Measurements from ENCODE around the gene KNDC1. TPM values are rescaled to one million over a fixed set of nuclear protein-coding genes. Genes with fewer than 3 reads are reported as not detected.

Gene KNDC1
- total RNA-seq, 1 donor = 5.6 TPM

GRCh38 chr10:133114726-133115452, 45.1 kb upstream of the KNDC1 start:
- no peak for TF ChIP-seq CTCF (IDR thresholded peaks at IDR 0.05; ENCODE audit: insufficient read depth, low read depth, low read length)
- H3K4me3 ChIP-seq (ENCODE audit: low read depth, low read length) = no peak overlapping the region
- no peak for DNase-seq (ENCODE audit: low read depth)

GRCh38 chr10:133115453-133115842, 44.6 kb upstream of the KNDC1 start:
- no peak for TF ChIP-seq CTCF (IDR thresholded peaks at IDR 0.05; ENCODE audit: insufficient read depth, low read depth, low read length)
- no peak for DNase-seq (ENCODE audit: low read depth)
- H3K4me3 ChIP-seq (ENCODE audit: low read depth, low read length) = no peak overlapping the region

- H3K4me3 ChIP-seq (ENCODE audit: low read depth, low read length) = no peak overlapping the region
- no peak for TF ChIP-seq CTCF (IDR thresholded peaks at IDR 0.05; ENCODE audit: insufficient read depth, low read depth, low read length)
- no peak for DNase-seq (ENCODE audit: low read depth)
Observed at GRCh38 chr10:133115976-133116375, 44.0 kb upstream of the KNDC1 start.

GRCh38 chr10:133116455-133116854, 43.6 kb upstream of the KNDC1 start:
- DNase-seq (ENCODE audit: low read depth) = no peak
- no peak overlapping the region for H3K4me3 ChIP-seq (ENCODE audit: low read depth, low read length)
- TF ChIP-seq CTCF (IDR thresholded peaks at IDR 0.05; ENCODE audit: insufficient read depth, low read depth, low read length) = no peak

GRCh38 chr10:133117036-133117687, 42.9 kb upstream of the KNDC1 start:
- no peak for TF ChIP-seq CTCF (IDR thresholded peaks at IDR 0.05; ENCODE audit: insufficient read depth, low read depth, low read length)
- no peak overlapping the region for H3K4me3 ChIP-seq (ENCODE audit: low read depth, low read length)
- DNase-seq (ENCODE audit: low read depth) = no peak

- TF ChIP-seq CTCF (IDR thresholded peaks at IDR 0.05; ENCODE audit: insufficient read depth, low read depth, low read length) = no peak
- DNase-seq (ENCODE audit: low read depth) = no peak
- no peak overlapping the region for H3K4me3 ChIP-seq (ENCODE audit: low read depth, low read length)
Observed at GRCh38 chr10:133117688-133118071, 42.3 kb upstream of the KNDC1 start.
